GM06990 (cell line): ENCODE data around the gene HAO1.
"Not testable (repeated sequence)": the region's sequence is repeated elsewhere in the genome, so short reads cannot be mapped to it uniquely, and the experiment has no call there.

Experiments
- DNase-seq: peaks from one replicate; pipeline ENCODE4 v3.0.0-alpha.2; 2011; ENCODE audit not compliant: insufficient read length; ENCODE audit errors: extremely low read depth
- H3K27me3 ChIP-seq: replicated peaks from 2 replicates; pipeline ENCODE4 v1.6.0; 2011; ENCODE audit warnings: low read length; ENCODE audit not compliant: control insufficient read depth, insufficient read depth
- H3K36me3 ChIP-seq: 2 replicates; pipeline ENCODE4 v1.5.1; 2011; ENCODE audit warnings: low read length; ENCODE audit not compliant: control insufficient read depth, insufficient read depth
- H3K4me3 ChIP-seq: replicated peaks from 2 replicates; pipeline ENCODE4 v1.5.1; 2011; ENCODE audit warnings: low read depth, mild to moderate bottlenecking, control low read depth, low read length
- TF ChIP-seq, protein P1 (sequence below): IDR thresholded peaks from 2 replicates; pipeline ENCODE4 v1.5.1; 2011; ENCODE audit warnings: low read length, control low read depth, mild to moderate bottlenecking, inconsistent platforms; ENCODE audit not compliant: insufficient read depth, poor library complexity, severe bottlenecking

The HAO1 gene

DNA sequence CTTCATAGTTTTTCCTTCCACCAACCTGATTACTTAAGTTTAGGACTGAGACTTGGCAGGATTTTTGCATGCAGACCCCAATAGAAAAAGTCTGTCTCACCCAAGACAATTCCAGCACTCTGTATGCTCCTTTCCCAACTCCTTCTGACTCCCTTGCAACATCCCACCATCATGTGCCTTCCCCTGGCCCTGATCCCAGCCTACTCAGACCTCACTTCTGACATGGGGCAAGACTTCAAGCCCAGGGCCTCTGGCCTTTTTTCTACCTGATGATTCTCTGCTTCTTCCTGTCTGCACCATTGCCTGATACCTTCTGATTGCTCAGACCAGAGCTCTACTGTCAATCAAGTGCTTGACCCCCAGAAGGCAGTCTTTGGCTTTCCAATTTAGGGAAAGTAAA, 96.6 kb downstream of the HAO1 start:
- no peak overlapping the region for H3K4me3 ChIP-seq
- no peaks in the 10 kb centered on the region for H3K36me3 ChIP-seq
- TF ChIP-seq, protein P1, sequence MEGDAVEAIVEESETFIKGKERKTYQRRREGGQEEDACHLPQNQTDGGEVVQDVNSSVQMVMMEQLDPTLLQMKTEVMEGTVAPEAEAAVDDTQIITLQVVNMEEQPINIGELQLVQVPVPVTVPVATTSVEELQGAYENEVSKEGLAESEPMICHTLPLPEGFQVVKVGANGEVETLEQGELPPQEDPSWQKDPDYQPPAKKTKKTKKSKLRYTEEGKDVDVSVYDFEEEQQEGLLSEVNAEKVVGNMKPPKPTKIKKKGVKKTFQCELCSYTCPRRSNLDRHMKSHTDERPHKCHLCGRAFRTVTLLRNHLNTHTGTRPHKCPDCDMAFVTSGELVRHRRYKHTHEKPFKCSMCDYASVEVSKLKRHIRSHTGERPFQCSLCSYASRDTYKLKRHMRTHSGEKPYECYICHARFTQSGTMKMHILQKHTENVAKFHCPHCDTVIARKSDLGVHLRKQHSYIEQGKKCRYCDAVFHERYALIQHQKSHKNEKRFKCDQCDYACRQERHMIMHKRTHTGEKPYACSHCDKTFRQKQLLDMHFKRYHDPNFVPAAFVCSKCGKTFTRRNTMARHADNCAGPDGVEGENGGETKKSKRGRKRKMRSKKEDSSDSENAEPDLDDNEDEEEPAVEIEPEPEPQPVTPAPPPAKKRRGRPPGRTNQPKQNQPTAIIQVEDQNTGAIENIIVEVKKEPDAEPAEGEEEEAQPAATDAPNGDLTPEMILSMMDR = no peak
- no peaks in the 10 kb centered on the region for H3K27me3 ChIP-seq
- DNase-seq = no peak

GRCh38 chr20:7841971-7842310, 98.3 kb downstream of the HAO1 start:
- H3K27me3 ChIP-seq = no peaks in the 10 kb centered on the region
- no peak for DNase-seq
- TF ChIP-seq, protein P1 = no peak

DNA sequence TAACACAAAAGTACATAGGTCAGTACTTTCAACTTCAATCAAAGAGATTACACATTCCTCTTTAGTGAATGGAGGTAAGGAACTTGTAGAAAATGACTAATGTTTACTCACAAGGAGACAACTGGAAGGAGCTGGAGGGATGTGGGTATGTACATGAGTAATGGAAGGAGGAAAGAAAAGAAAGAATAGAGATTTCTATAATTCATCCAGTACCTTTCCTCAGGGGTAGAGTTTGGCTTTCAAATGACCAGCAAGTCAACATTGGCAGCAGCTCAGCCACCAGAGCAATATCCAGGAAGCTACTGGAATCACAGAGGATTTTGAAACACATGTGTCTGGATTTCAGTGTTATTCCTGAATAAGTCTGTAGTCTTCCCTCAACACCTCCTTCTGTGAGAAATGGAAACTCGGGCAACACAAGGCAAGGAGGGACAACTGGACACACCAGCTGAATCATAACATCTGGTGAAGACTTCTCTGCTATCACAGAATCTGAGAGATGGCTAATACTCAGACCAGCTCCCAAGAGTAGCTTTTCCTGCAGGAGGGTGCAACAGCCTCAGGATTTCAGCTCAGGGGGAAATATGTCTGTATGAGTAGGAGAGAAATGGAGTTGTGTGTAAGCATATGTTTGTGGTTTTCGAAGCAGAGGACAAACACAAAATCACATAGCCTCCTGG, 98.8 kb downstream of the HAO1 start:
- no peak for DNase-seq
- H3K4me3 ChIP-seq = no peak overlapping the region

More at GRCh38 chr20:7841971-7842310, 98.3 kb downstream of the HAO1 start:
- Histone ChIP-seq H3K36me3 (no peaks in the 10 kb centered on the region), H3K4me3 (no peak overlapping the region)

DNA sequence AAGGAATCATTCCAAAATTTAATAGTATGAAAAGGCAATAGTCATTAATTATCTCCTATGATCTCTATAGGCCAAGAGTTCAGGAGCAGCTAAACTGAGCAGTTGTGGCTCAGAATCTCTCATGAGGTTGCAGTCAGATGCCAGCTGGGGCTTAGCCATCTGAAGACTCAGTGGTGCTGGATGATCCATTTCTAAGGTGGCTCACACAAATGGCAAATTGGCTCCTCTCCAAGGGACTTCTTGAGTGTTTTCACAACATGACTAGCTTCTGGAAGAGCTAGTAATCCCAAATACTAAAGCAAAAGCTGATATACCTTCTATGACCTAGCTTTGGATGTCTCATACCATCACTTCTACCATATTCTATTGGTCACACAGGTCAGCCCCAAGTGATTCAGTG, 104.2 kb downstream of the HAO1 start:
- H3K4me3 ChIP-seq = no peak overlapping the region

More for the DNA sequence above, 98.8 kb downstream of the HAO1 start:
- H3K27me3 ChIP-seq = no peaks in the 10 kb centered on the region
- TF ChIP-seq, protein P1 = no peak
- no peaks in the 10 kb centered on the region for H3K36me3 ChIP-seq

GRCh38 chr20:7834441-7834840, 105.8 kb downstream of the HAO1 start:
- not testable (repeated sequence) for H3K36me3 ChIP-seq, DNase-seq, H3K4me3 ChIP-seq

More for the DNA sequence above, 104.2 kb downstream of the HAO1 start:
- Histone ChIP-seq H3K27me3 (no peaks in the 10 kb centered on the region), H3K36me3 (no peaks in the 10 kb centered on the region)
- TF ChIP-seq, protein P1 = no peak
- DNase-seq = no peak

More at GRCh38 chr20:7834441-7834840, 105.8 kb downstream of the HAO1 start:
- H3K27me3 ChIP-seq = not testable (repeated sequence)
